A549 (cell line): ENCODE measurements around the gene SF3B4. TPM values are rescaled to one million over a fixed set of nuclear protein-coding genes. Genes with fewer than 3 reads are reported as not detected.

Experiments
- ATAC-seq, 2 experiments: fragments of 200-7000 bp in 1 of 2; fragments of >200 bp in 1 of 2; cut with Nextera tagmentation in 1 of 2; cut with Tn5 transposase in 1 of 2; 3 replicates each; pipeline versions ENCODE4 v1.8.0 to v1.9.1; 2018 to 2020; ENCODE audit warnings: mild to moderate bottlenecking in 1 of 2, moderate library complexity in 1 of 2
- CTCF ChIA-PET: fragments of 300-600 bp; sonication (Branson Sonifier 250); formaldehyde crosslinking; extraction: SDS; loops from one replicate; lab custom pipeline; 2021; ENCODE audit warnings: antibody characterized with exemption, inconsistent platforms; lab: Yijun Ruan, JAX
- POLR2A ChIA-PET: fragments of 350-600 bp; formaldehyde crosslinking; extraction: SDS; loops from one replicate; lab custom pipeline; 2021; ENCODE audit warnings: antibody characterized with exemption, inconsistent platforms; lab: Yijun Ruan, JAX
- DNase-seq, 2 experiments: peaks; one replicate each; pipeline versions ENCODE4 v3.0.0 to v3.0.0-alpha.2; 2011 to 2016; ENCODE audit warnings: low read depth in 1 of 2, low spot score in 1 of 2
- FAIRE-seq: peaks from 2 replicates; lab custom pipeline; 2011; peaks lifted over from hg19 to GRCh38; lab: Jason Lieb, UNC
- H3K27ac ChIP-seq, 2 experiments: fragments of >200 bp; sonication (Bioruptor Twin); formaldehyde crosslinking; 3 replicates each; pipeline ENCODE4 v1.5.1; 2016 to 2017
- H3K4me1 ChIP-seq: fragments of >200 bp; sonication (Bioruptor Twin); formaldehyde crosslinking; 3 replicates; pipeline ENCODE4 v1.6.1; 2016
- H3K4me2 ChIP-seq: fragments of >200 bp; sonication (Bioruptor Twin); formaldehyde crosslinking; 3 replicates; pipeline ENCODE4 v1.6.1; 2016
- H3K4me3 ChIP-seq: fragments of >200 bp; sonication (Bioruptor Twin); formaldehyde crosslinking; 3 replicates; pipeline ENCODE4 v1.5.1; 2016
- H3K9me3 ChIP-seq: fragments of >200 bp; sonication (Bioruptor Twin); formaldehyde crosslinking; 3 replicates; pipeline ENCODE4 v1.6.1; 2016
- BHLHE40 ChIP-seq: IDR thresholded peaks from 2 replicates; pipeline ENCODE4 v1.6.1; 2012; ENCODE audit warnings: low read depth, low read length, inconsistent platforms
- CBX2 ChIP-seq: fragments of 200-600 bp; sonication (generic); IDR thresholded peaks from 2 replicates; pipeline ENCODE4 v1.6.1; 2016; ENCODE audit warnings: low read depth, mild to moderate bottlenecking, borderline replicate concordance
- CBX8 ChIP-seq: fragments of 200-600 bp; sonication (generic); IDR thresholded peaks from 2 replicates; pipeline ENCODE4 v1.6.1; 2016
- CHD4 ChIP-seq: fragments of 200-600 bp; sonication (generic); IDR thresholded peaks from 2 replicates; pipeline ENCODE4 v1.6.1; 2016; ENCODE audit warnings: antibody characterized with exemption, mild to moderate bottlenecking, borderline replicate concordance
- ESRRA ChIP-seq: fragments of 150-350 bp; IDR thresholded peaks from 2 replicates; pipeline ENCODE4 v1.6.1; 2014; ENCODE audit warnings: mild to moderate bottlenecking, low read length, borderline replicate concordance
- HEYL ChIP-seq: fragments of 250-450 bp; sonication (Bioruptor Pico); IDR thresholded peaks from 2 replicates; pipeline ENCODE4 v1.8.0; 2021; ENCODE audit warnings: mild to moderate bottlenecking, moderate library complexity
- HOXB13 ChIP-seq: fragments of 250-450 bp; sonication (Bioruptor Pico); IDR thresholded peaks from 2 replicates; pipeline ENCODE4 v1.5.0; 2020; ENCODE audit warnings: low read depth, mild to moderate bottlenecking, moderate library complexity
- HOXB5 ChIP-seq: fragments of 250-450 bp; sonication (Bioruptor Pico); IDR thresholded peaks from 2 replicates; pipeline ENCODE4 v1.5.0; 2020; ENCODE audit warnings: mild to moderate bottlenecking, moderate library complexity
- KDM1A ChIP-seq: fragments of 200-600 bp; sonication (generic); IDR thresholded peaks from 2 replicates; pipeline ENCODE4 v1.6.1; 2016; ENCODE audit warnings: low read depth, mild to moderate bottlenecking
- KDM5A ChIP-seq: fragments of 200-600 bp; sonication (generic); IDR thresholded peaks from 2 replicates; pipeline ENCODE4 v1.6.1; 2016; ENCODE audit warnings: antibody characterized with exemption, mild to moderate bottlenecking
- NPAS2 ChIP-seq: fragments of 250-450 bp; sonication (Bioruptor Pico); IDR thresholded peaks from 2 replicates; pipeline ENCODE4 v1.8.0; 2022; ENCODE audit warnings: mild to moderate bottlenecking, moderate library complexity, borderline replicate concordance
- POLR2AphosphoS2 ChIP-seq: conservative IDR thresholded peaks from 2 replicates; pipeline ENCODE4 v1.6.1; 2012; ENCODE audit warnings: low read length, improper control_type of control experiment, inconsistent platforms
- RAD21 ChIP-seq, 2 experiments: fragments of >200 bp in 1 of 2; sonication (Bioruptor Twin) in 1 of 2; formaldehyde crosslinking in 1 of 2; IDR thresholded peaks in 1 of 2; conservative IDR thresholded peaks in 1 of 2; 2 replicates in 1 of 2; 3 replicates in 1 of 2; pipeline ENCODE4 v1.6.1; 2012 to 2018; ENCODE audit warnings: inconsistent platforms in 1 of 2
- RNF2 ChIP-seq: fragments of 200-600 bp; sonication (generic); IDR thresholded peaks from 2 replicates; pipeline ENCODE4 v1.6.1; 2016; ENCODE audit warnings: low read depth, mild to moderate bottlenecking, antibody characterized with exemption, moderate library complexity, borderline replicate concordance
- SMC3 ChIP-seq: fragments of >200 bp; sonication (Bioruptor Twin); formaldehyde crosslinking; IDR thresholded peaks from 3 replicates; pipeline ENCODE4 v1.6.1; 2018; ENCODE audit warnings: inconsistent platforms
- ZC3H11A ChIP-seq: fragments of 450-650 bp; IDR thresholded peaks from 2 replicates; pipeline ENCODE4 v1.6.1; 2014; ENCODE audit warnings: antibody characterized with exemption, mild to moderate bottlenecking
- ZNF302 ChIP-seq: fragments of 250-450 bp; sonication (Bioruptor Pico); IDR thresholded peaks from 2 replicates; pipeline ENCODE4 v1.9.0; 2021; ENCODE audit warnings: inconsistent platforms, mild to moderate bottlenecking, moderate library complexity
- WGBS: methylation state at CpG from one replicate; pipeline ENCODE4 v1.1.6; 2017; ENCODE audit errors: missing lambda C conversion rate; 5-methylcytosine and 5-hydroxymethylcytosine counted together
- polyA plus RNA-seq, 4 experiments: library from polyadenylated mRNA; depleted of rRNA in 3 of 4; stranded (reverse); fragments of >200 nt; fragmentation: RNase III in 1 of 4; extraction: RNeasy Plus Mini Kit Qiagen cat#74134 plus additional on column Dnase treatment in 1 of 4; gene quantifications; 2 replicates in 3 of 4; 3 replicates in 1 of 4; pipeline ENCODE4 v1.2.3, GENCODE V29; 2011 to 2017
- TF ChIP-seq, protein P1 (sequence below): fragments of 250-450 bp; sonication (Bioruptor Pico); IDR thresholded peaks from 2 replicates; pipeline ENCODE4 v1.5.0; 2020; ENCODE audit warnings: low read depth, mild to moderate bottlenecking, moderate library complexity
- TF ChIP-seq, protein P2 (sequence below): fragments of 200-600 bp; sonication (generic); IDR thresholded peaks from 2 replicates; pipeline ENCODE4 v1.6.1; 2016; ENCODE audit warnings: antibody characterized with exemption, mild to moderate bottlenecking, moderate library complexity
- TF ChIP-seq, protein P3 (sequence below): fragments of 250-450 bp; sonication (Bioruptor Pico); IDR thresholded peaks from 2 replicates; pipeline ENCODE4 v1.5.0; 2021; ENCODE audit warnings: mild to moderate bottlenecking, moderate library complexity, borderline replicate concordance

The SF3B4 gene
- polyA plus RNA-seq, 2 of the 4 experiments (the other 2 are of a cell fraction): 71.2 to 94.6 TPM

DNA sequence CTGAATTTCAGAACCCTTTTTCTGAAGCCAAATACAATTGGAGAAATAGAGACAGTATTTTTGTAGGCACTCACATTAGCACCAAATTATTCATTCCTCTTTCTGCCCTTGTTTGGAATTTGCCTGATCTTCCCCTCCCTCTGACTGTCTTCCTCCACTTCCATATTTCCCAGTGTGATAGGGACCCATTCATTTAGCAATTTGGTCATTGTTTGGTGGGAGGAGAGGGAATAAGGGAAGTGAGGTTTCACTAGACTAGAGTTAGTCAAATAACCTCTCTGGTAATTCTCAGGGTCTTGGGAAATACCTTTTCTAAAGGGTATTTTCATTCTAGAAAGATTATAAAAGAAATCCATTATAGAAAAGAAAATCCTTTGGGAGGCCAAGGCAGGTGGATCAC lies 40.0 kb upstream of the SF3B4 start:
- TF ChIP-seq HOXB13 (no peak), ZC3H11A (no peak), RAD21 (conservative IDR thresholded peaks at IDR 0.05 in 1 of 2, IDR thresholded peaks at IDR 0.05 in 1 of 2) (no peak), RNF2 (no peak), HEYL (no peak), ESRRA (no peak)
- TF ChIP-seq, all 56 proteins: peak for 0
- CTCF ChIA-PET: interaction anchor here (0.5 to 1.4 kb wide), 4 partner anchors 9 to 202 kb away, joined by 3 to 5 read pairs (median 4); no protein-coding TSS in a partner anchor
- DNase-seq (no peak), ATAC-seq (no peak), FAIRE-seq (no peak)
- no peaks in the 10 kb centered on the region for H3K9me3 ChIP-seq
- no peak overlapping the region for H3K4me2 ChIP-seq
- POLR2A ChIA-PET: no interaction called here
- H3K27ac ChIP-seq: no peak overlapping the region
- no peak overlapping the region for H3K4me3 ChIP-seq
- H3K4me1 ChIP-seq: no peaks in the 10 kb centered on the region

DNA sequence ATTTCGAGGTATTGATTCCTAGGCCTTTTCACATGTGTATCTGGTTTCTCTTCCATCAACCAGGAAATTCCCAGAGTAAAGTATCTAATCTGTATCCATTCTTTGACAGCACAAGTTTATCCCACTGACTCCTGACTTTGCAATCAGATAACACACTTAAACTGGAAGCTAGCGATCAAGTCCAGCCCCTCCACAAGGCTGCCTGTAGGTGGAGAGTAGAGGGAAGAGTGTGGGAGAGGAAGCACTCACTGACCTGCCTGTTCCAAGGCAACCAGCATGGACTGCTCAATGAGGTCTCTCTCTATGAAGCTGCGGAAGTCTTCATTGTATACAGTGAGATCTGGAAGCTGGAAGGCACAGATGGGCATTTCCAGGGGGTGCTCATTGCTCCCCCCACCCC lies 39.4 kb upstream of the SF3B4 start:
- no peak for FAIRE-seq
- ATAC-seq: no peak
- Histone ChIP-seq H3K27ac (no peak overlapping the region), H3K9me3 (no peaks in the 10 kb centered on the region), H3K4me2 (no peak overlapping the region), H3K4me1 (no peaks in the 10 kb centered on the region), H3K4me3 (no peak overlapping the region)
- ChIA-PET CTCF (interaction anchor here (0.5 to 1.4 kb wide), 3 partner anchors 79 to 202 kb away, joined by 4 to 5 read pairs (median 4); no protein-coding TSS in a partner anchor), POLR2A (no interaction called here)
- no peak for DNase-seq
- TF ChIP-seq, protein P1, sequence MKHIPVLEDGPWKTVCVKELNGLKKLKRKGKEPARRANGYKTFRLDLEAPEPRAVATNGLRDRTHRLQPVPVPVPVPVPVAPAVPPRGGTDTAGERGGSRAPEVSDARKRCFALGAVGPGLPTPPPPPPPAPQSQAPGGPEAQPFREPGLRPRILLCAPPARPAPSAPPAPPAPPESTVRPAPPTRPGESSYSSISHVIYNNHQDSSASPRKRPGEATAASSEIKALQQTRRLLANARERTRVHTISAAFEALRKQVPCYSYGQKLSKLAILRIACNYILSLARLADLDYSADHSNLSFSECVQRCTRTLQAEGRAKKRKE (CRISPR knock-in tag): no peak
- TF ChIP-seq POLR2AphosphoS2 (no peak), CBX8 (no peak)
- 87% methylated on average over 3 of the region's 3 CpGs for WGBS

DNA sequence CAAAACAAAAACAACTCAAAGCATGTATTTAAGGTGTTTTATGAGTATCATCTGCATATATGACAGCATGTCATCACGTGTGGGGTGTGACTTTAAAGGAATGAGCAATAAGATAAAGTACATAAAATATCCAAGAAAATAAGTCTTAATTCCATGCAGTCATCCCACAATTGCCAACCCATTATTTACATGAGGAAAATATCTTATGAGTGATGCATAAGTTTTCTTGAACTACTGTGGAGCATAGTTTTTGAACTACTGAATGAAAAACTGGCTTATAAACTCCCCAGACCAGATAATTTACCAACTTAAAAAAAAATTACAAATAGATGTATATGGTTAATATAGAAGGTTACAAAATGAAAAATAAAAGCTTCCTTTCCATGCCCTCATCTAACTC lies 38.8 kb upstream of the SF3B4 start:
- no peak overlapping the region for H3K27ac ChIP-seq
- ATAC-seq (no peak), DNase-seq (no peak), FAIRE-seq (no peak)
- H3K4me1 ChIP-seq: no peaks in the 10 kb centered on the region
- ChIA-PET POLR2A (no interaction called here), CTCF (interaction anchor here (1.4 kb wide), 1 partner anchor 80 kb away, joined by 4 read pairs; no protein-coding TSS in a partner anchor)
- no peaks in the 10 kb centered on the region for H3K9me3 ChIP-seq
- TF ChIP-seq KDM5A: no peak
- TF ChIP-seq, protein P2, sequence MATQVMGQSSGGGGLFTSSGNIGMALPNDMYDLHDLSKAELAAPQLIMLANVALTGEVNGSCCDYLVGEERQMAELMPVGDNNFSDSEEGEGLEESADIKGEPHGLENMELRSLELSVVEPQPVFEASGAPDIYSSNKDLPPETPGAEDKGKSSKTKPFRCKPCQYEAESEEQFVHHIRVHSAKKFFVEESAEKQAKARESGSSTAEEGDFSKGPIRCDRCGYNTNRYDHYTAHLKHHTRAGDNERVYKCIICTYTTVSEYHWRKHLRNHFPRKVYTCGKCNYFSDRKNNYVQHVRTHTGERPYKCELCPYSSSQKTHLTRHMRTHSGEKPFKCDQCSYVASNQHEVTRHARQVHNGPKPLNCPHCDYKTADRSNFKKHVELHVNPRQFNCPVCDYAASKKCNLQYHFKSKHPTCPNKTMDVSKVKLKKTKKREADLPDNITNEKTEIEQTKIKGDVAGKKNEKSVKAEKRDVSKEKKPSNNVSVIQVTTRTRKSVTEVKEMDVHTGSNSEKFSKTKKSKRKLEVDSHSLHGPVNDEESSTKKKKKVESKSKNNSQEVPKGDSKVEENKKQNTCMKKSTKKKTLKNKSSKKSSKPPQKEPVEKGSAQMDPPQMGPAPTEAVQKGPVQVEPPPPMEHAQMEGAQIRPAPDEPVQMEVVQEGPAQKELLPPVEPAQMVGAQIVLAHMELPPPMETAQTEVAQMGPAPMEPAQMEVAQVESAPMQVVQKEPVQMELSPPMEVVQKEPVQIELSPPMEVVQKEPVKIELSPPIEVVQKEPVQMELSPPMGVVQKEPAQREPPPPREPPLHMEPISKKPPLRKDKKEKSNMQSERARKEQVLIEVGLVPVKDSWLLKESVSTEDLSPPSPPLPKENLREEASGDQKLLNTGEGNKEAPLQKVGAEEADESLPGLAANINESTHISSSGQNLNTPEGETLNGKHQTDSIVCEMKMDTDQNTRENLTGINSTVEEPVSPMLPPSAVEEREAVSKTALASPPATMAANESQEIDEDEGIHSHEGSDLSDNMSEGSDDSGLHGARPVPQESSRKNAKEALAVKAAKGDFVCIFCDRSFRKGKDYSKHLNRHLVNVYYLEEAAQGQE: no peak
- TF ChIP-seq, protein P3, sequence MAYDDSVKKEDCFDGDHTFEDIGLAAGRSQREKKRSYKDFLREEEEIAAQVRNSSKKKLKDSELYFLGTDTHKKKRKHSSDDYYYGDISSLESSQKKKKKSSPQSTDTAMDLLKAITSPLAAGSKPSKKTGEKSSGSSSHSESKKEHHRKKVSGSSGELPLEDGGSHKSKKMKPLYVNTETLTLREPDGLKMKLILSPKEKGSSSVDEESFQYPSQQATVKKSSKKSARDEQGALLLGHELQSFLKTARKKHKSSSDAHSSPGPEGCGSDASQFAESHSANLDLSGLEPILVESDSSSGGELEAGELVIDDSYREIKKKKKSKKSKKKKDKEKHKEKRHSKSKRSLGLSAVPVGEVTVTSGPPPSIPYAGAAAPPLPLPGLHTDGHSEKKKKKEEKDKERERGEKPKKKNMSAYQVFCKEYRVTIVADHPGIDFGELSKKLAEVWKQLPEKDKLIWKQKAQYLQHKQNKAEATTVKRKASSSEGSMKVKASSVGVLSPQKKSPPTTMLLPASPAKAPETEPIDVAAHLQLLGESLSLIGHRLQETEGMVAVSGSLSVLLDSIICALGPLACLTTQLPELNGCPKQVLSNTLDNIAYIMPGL (CRISPR knock-in tag): no peak
- no peak overlapping the region for H3K4me2 ChIP-seq
- 35% methylated on average over 1 of the region's 1 CpG for WGBS
- H3K4me3 ChIP-seq: no peak overlapping the region

DNA sequence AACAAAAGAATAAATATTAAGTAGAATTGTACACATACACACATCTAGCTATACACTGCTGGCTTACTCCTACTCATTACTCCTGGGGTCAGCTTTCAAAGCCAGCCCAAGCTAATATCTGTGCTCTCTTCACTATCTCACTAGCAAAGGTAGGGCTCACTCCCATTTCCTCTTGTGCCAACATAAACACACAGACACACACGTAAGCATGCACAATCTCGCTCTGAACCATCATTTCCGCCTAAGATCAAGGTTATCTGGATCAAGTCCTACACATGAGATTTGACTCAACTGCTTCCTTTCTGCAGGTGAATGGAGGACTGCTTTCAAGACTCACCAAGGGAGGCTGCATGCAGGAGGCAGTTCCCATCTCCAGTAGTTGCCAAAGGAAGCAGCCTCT lies 37.8 kb upstream of the SF3B4 start:
- no peak overlapping the region for H3K27ac ChIP-seq
- WGBS: 95% methylated on average over 3 of the region's 3 CpGs
- ATAC-seq: no peak
- POLR2A ChIA-PET: no interaction called here
- no peak for FAIRE-seq
- no peaks in the 10 kb centered on the region for H3K4me1 ChIP-seq
- H3K4me3 ChIP-seq: no peak overlapping the region
- TF ChIP-seq CHD4 (no peak), NPAS2 (CRISPR knock-in tag) (no peak), HOXB5 (CRISPR knock-in tag) (no peak), BHLHE40 (no peak), ZC3H11A (no peak), SMC3 (no peak), ZNF302 (CRISPR knock-in tag) (no peak), CBX8 (no peak), KDM1A (no peak), CBX2 (no peak)
- TF ChIP-seq, protein P1 (CRISPR knock-in tag): no peak
- H3K4me2 ChIP-seq: no peak overlapping the region
- DNase-seq: no peak
- CTCF ChIA-PET: interaction anchor here (0.6 to 3.7 kb wide), 4 partner anchors 34 to 222 kb away, joined by 3 to 18 read pairs (median 8); no protein-coding TSS in a partner anchor
- no peaks in the 10 kb centered on the region for H3K9me3 ChIP-seq
